Peyer's patch (tissue), 4 donors: ENCODE measurements around the gene HRH2. TPM values are rescaled to one million over a fixed set of nuclear protein-coding genes. Genes with fewer than 3 reads are reported as not detected.

Source experiments
- DNase-seq, 3 donors: peaks; one replicate each; pipeline ENCODE4 v3.0.0-alpha.2; 2017 to 2019
- H3K27ac ChIP-seq, 4 donors: fragments of 200-600 bp; sonication (generic); one replicate each; pipeline ENCODE4 v1.5.1; 2016 to 2019
- H3K27me3 ChIP-seq, 2 donors: fragments of 200-600 bp; sonication (generic); one replicate each; pipeline ENCODE4 v1.5.1; 2019
- H3K36me3 ChIP-seq, 3 donors: fragments of 200-600 bp; sonication (generic); one replicate each; pipeline ENCODE4 v1.5.1; 2016 to 2019
- H3K4me1 ChIP-seq, 4 donors: fragments of 200-600 bp; sonication (generic); one replicate each; pipeline ENCODE4 v1.5.1; 2016 to 2019
- H3K4me3 ChIP-seq, 4 donors: fragments of 200-600 bp; sonication (generic); 1 replicate in 3 of 4; 2 replicates in 1 of 4; pipeline ENCODE4 v1.5.1; 2016 to 2019; ENCODE audit warnings: mild to moderate bottlenecking in 1 of 4
- H3K9me3 ChIP-seq, 4 donors: fragments of 200-600 bp; sonication (generic); one replicate each; pipeline ENCODE4 v1.5.1; 2016 to 2019; ENCODE audit warnings: mild to moderate bottlenecking in 1 of 4
- POLR2A ChIP-seq, 2 donors: fragments of 450-650 bp; IDR thresholded peaks; one replicate each; pipeline ENCODE4 v1.5.1; 2017; ENCODE audit warnings: antibody characterized with exemption in 2 of 2, mild to moderate bottlenecking in 2 of 2, moderate library complexity in 2 of 2
- total RNA-seq, 4 donors: library from RNA; depleted of rRNA; stranded (reverse); fragments of >200 nt; gene quantifications; one replicate each; pipeline ENCODE4 v1.1.0, GENCODE V29; 2016
- TF ChIP-seq, protein P1 (sequence below), 6 experiments: fragments of 450-650 bp in 4 of 6; fragments of 200-600 bp in 2 of 6; sonication (generic) in 1 of 6; IDR thresholded peaks; one replicate each; pipeline ENCODE4 v1.5.1; 2017 to 2019; ENCODE audit warnings: antibody characterized with exemption in 6 of 6, mild to moderate bottlenecking in 3 of 6, moderate library complexity in 1 of 6

Gene HRH2
- total RNA-seq, 4 donors from 2014 or later: 0.83 to 8.6 (median 2.2) TPM

DNA sequence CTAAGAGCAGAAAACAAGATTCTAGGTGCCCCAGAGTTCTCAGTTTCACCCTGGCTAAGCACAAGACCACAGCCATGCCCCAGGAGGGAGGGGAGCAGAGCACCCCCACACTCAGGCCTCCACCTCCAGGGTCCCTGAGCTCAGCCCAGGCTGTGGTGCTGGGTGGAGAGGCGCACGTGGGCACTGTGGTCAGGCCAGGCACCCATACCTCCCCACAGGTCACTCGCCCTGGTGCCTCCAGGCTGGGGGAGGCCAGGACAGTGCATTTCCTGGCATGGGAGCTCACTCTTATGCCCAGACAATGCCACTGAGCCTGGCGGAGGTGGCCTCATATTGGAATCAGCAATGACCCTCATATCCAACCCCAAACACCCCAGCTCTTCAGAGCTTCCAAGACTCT lies 78.8 kb downstream of the HRH2 start:
- Histone ChIP-seq H3K27me3 (no peaks in the 10 kb centered on the region), H3K9me3 (no peaks in the 10 kb centered on the region), H3K4me1 (no peaks in the 10 kb centered on the region), H3K27ac (no peak overlapping the region), H3K36me3 (no peaks in the 10 kb centered on the region), H3K4me3 (no peak overlapping the region)
- DNase-seq: no peak
- TF ChIP-seq, protein P1, sequence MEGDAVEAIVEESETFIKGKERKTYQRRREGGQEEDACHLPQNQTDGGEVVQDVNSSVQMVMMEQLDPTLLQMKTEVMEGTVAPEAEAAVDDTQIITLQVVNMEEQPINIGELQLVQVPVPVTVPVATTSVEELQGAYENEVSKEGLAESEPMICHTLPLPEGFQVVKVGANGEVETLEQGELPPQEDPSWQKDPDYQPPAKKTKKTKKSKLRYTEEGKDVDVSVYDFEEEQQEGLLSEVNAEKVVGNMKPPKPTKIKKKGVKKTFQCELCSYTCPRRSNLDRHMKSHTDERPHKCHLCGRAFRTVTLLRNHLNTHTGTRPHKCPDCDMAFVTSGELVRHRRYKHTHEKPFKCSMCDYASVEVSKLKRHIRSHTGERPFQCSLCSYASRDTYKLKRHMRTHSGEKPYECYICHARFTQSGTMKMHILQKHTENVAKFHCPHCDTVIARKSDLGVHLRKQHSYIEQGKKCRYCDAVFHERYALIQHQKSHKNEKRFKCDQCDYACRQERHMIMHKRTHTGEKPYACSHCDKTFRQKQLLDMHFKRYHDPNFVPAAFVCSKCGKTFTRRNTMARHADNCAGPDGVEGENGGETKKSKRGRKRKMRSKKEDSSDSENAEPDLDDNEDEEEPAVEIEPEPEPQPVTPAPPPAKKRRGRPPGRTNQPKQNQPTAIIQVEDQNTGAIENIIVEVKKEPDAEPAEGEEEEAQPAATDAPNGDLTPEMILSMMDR (IDR thresholded peaks at IDR 0.05): no peak
- TF ChIP-seq POLR2A (IDR thresholded peaks at IDR 0.05): no peak

DNA sequence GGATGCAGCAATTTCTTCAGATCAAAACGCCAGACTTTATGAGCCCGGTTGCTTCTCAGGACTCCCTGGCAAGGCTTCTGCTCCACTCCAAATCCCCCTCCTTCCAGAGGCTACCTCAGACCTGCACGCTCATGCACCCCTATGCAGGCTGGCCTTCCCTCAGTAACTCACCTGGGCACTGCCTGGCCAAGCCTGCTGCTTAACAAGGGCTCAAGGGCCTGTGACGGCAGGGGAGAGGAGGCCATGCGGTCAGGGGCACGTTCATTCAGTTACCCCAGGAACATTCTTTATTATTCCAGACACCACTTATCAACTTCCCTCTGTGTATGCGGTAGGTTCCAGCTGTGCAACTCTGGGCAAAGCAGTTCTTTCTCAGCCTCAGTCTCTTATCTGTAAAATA lies 79.6 kb downstream of the HRH2 start:
- no peaks in the 10 kb centered on the region for H3K27me3 ChIP-seq
- H3K27ac ChIP-seq: no peak overlapping the region
- no peaks in the 10 kb centered on the region for H3K36me3 ChIP-seq
- H3K9me3 ChIP-seq: no peaks in the 10 kb centered on the region
- no peaks in the 10 kb centered on the region for H3K4me1 ChIP-seq
- TF ChIP-seq POLR2A (IDR thresholded peaks at IDR 0.05): no peak
- TF ChIP-seq, protein P1 (IDR thresholded peaks at IDR 0.05): no peak
- no peak for DNase-seq
- H3K4me3 ChIP-seq: no peak overlapping the region

DNA sequence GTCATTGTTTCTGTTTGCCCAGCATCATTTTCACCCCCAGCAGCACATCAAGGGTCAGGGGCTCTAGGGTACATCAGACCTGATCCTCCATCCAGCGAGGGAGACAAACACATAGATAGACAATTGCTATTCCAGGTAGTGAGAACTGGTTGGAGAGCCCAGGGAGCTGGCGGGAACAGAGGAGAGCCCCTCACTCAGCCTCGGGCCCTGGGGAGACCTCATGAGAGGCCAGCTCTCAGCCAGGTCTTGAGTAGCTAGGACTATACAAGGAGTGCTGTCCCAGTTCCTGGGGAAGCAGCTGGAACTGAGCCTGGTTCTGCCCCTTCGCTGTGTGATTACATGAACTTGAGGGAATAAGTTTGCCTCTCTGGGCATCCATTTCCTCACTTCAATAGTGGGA lies 80.3 kb downstream of the HRH2 start:
- no peaks in the 10 kb centered on the region for H3K4me1 ChIP-seq
- TF ChIP-seq POLR2A (IDR thresholded peaks at IDR 0.05): no peak
- TF ChIP-seq, protein P1 (IDR thresholded peaks at IDR 0.05): no peak
- no peaks in the 10 kb centered on the region for H3K36me3 ChIP-seq
- no peak for DNase-seq
- H3K27ac ChIP-seq: no peak overlapping the region
- H3K27me3 ChIP-seq: no peaks in the 10 kb centered on the region
- H3K9me3 ChIP-seq: no peaks in the 10 kb centered on the region
- no peak overlapping the region for H3K4me3 ChIP-seq

DNA sequence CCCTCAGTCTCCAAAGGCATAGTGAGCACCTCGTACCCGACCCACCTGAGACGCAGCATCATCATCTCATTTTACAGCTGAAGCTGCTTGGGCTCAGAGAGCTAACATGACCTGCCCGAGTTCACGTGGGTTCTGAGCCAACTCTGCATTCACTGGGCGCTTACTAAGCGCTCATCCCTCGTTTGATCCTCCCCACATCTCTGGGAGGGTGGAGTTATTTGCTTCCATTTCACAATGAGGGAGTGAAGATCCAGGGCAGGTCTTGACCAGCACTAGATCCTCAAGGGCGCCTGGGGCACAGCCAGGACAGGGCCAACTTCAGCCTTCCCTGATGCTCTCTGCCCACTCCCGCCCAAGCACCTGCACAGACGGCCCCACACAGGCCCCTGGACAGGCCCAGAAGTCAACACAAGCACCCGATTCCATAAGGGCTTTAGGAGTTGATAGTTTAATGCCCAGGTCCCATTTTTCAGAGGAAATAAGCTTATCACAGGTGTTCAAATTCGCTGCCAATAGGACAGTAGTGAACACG lies 80.8 kb downstream of the HRH2 start:
- Histone ChIP-seq H3K36me3 (no peaks in the 10 kb centered on the region), H3K27me3 (no peaks in the 10 kb centered on the region), H3K9me3 (no peaks in the 10 kb centered on the region), H3K27ac (no peak overlapping the region), H3K4me1 (no peaks in the 10 kb centered on the region), H3K4me3 (no peak overlapping the region)
- no peak for TF ChIP-seq POLR2A (IDR thresholded peaks at IDR 0.05)
- TF ChIP-seq, protein P1 (IDR thresholded peaks at IDR 0.05): no peak
- no peak for DNase-seq

DNA sequence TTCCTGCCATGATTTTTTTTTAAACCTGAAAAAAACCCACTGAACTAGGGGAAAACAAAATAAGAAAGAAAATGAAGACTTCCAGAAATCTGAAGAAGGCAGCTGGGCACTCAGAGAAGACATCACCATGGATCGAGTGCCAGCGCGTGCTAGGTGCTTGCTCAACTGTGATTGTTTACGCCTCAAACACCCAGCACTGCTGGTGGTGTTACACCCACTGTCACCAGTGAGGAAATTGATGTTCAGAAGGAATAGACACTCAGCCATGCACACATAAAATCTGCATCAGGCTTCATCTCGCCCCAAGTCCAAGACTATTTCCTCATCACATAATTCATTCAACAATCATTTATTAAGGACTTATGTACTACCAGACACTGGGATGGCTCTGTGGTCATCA lies 82.1 kb downstream of the HRH2 start:
- no peaks in the 10 kb centered on the region for H3K9me3 ChIP-seq
- H3K27ac ChIP-seq: no peak overlapping the region
- H3K4me1 ChIP-seq: no peaks in the 10 kb centered on the region
- no peaks in the 10 kb centered on the region for H3K27me3 ChIP-seq
- H3K4me3 ChIP-seq: no peak overlapping the region
- DNase-seq: no peak
- no peaks in the 10 kb centered on the region for H3K36me3 ChIP-seq
- TF ChIP-seq, protein P1 (IDR thresholded peaks at IDR 0.05): no peak
- no peak for TF ChIP-seq POLR2A (IDR thresholded peaks at IDR 0.05)

DNA sequence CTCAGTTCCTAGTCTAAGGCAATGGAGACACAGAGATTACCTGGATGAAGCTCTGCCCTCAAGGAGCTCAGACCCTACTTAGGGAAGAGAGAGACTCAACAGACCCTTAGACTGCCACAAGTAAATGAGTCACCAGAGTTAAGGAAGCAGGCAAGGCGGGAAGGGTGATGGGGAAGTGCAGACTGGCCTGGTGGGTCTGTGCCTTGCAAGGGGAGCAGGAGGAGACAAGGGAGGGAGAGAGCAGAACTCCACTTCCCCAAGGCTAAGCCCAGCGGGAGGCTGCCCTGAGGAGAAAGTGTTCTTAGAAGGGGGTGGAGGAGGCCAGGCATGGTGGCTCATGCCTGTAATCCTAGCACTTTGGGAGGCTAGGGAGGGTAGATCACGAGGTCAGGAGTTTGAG lies 83.7 kb downstream of the HRH2 start:
- no peak for DNase-seq
- no peak overlapping the region for H3K27ac ChIP-seq
- H3K27me3 ChIP-seq: no peaks in the 10 kb centered on the region
- H3K4me1 ChIP-seq: no peaks in the 10 kb centered on the region
- H3K4me3 ChIP-seq: no peak overlapping the region
- no peaks in the 10 kb centered on the region for H3K36me3 ChIP-seq
- no peak for TF ChIP-seq POLR2A (IDR thresholded peaks at IDR 0.05)
- TF ChIP-seq, protein P1 (IDR thresholded peaks at IDR 0.05): no peak
- no peaks in the 10 kb centered on the region for H3K9me3 ChIP-seq
